ENCODE data around the gene ADAMTS9. TPM values are rescaled to one million over a fixed set of nuclear protein-coding genes. Genes with fewer than 3 reads are reported as not detected.

ADAMTS9 gene
- total and polyA plus RNA-seq, 2 of the 13 experiments (the other 11 are each of a cell fraction or from before 2014, with no cell fraction given), result 0.02 to 0.09 TPM

DNA sequence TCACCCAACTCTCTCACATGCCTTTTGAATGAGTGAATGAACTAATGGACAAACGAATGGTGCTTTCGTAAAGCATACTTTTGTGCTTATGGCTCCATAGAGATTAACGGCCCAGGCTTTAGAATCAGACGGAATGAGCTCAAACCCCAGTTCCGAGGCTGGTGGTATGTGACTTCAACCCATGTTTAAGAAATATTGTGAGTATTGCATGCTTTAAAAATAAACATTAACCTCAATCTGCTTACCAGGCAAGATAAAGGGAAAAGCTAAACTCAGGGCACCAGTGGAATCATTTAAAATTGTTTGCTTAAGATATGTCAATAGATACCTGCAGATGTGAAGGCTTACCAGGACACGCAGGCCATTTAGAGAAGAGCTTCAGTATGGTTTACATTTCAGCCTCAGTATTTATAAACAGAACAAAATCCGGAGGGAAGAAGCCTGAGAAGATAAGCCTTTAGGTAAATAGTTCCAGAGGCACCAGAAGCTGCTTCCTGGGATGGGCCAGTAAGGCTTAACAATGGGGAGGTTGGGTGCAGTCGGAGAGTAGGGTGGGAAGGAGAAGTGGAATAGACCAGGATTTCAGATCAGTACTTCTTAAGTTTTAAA is 186.4 kb downstream of the ADAMTS9 start (continued):
- TF ChIP-seq ZNF383 (CRISPR knock-in tag; IDR thresholded peaks at IDR 0.05; ENCODE audit: borderline replicate concordance), result no peak
- TF ChIP-seq, protein P1, sequence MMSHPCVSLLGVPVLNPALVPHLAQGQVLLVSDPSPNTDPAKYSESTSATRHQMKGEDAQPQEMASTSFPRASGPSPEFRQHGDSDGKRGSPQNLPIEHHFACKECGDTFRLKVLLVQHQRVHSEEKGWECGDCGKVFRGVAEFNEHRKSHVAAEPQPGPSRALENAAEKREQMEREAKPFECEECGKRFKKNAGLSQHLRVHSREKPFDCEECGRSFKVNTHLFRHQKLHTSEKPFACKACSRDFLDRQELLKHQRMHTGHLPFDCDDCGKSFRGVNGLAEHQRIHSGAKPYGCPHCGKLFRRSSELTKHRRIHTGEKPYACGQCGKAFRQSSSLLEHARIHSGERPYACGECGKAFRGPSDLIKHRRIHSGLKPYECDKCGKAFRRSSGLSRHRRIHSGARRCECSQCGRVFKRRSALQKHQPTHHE (CRISPR knock-in tag; IDR thresholded peaks at IDR 0.05; ENCODE audit: borderline replicate concordance), result no peak; the same call in 1 of the 2 replicates
- no peak; the same call in 1 of the 2 replicates for TF ChIP-seq FOXP1 (IDR thresholded peaks at IDR 0.05)
- peak; percentile 92 for TF ChIP-seq FOXP1 (CRISPR knock-in tag; IDR thresholded peaks at IDR 0.05)
- no peak for TF ChIP-seq MLLT10 (CRISPR knock-in tag; IDR thresholded peaks at IDR 0.05)
- TF ChIP-seq XRCC5 (optimal IDR thresholded peaks at IDR 0.05; ENCODE audit: low read length), result no peak
- 0 out of 2 replicates have a peak, but pooled peaks have one; percentile 34 for TF ChIP-seq GLI4 (CRISPR knock-in tag; IDR thresholded peaks at IDR 0.05; ENCODE audit: borderline replicate concordance)
- TF ChIP-seq ZFYVE20 (CRISPR knock-in tag; IDR thresholded peaks at IDR 0.05; ENCODE audit: borderline replicate concordance, low read depth), result no peak
- TF ChIP-seq HDAC2 (CRISPR knock-in tag; IDR thresholded peaks at IDR 0.05), result peak; percentile 91
- no peak for TF ChIP-seq THYN1 (CRISPR knock-in tag; IDR thresholded peaks at IDR 0.05; ENCODE audit: borderline replicate concordance, low read depth)
- TF ChIP-seq, protein P2, sequence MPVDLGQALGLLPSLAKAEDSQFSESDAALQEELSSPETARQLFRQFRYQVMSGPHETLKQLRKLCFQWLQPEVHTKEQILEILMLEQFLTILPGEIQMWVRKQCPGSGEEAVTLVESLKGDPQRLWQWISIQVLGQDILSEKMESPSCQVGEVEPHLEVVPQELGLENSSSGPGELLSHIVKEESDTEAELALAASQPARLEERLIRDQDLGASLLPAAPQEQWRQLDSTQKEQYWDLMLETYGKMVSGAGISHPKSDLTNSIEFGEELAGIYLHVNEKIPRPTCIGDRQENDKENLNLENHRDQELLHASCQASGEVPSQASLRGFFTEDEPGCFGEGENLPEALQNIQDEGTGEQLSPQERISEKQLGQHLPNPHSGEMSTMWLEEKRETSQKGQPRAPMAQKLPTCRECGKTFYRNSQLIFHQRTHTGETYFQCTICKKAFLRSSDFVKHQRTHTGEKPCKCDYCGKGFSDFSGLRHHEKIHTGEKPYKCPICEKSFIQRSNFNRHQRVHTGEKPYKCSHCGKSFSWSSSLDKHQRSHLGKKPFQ (CRISPR knock-in tag; IDR thresholded peaks at IDR 0.05; ENCODE audit: insufficient replicate concordance), result no peak
- TF ChIP-seq RBM39 (IDR thresholded peaks at IDR 0.05; ENCODE audit: low read depth, low read length, poor library complexity, severe bottlenecking), result no peak
- no peak for TF ChIP-seq ZNF766 (CRISPR knock-in tag; IDR thresholded peaks at IDR 0.05; ENCODE audit: borderline replicate concordance)
- TF ChIP-seq ZNF746 (CRISPR knock-in tag; IDR thresholded peaks at IDR 0.05), result peak; percentile 58; the same call in 1 of the 2 replicates
- no peak for TF ChIP-seq ZNF552 (CRISPR knock-in tag; IDR thresholded peaks at IDR 0.05; ENCODE audit: borderline replicate concordance)
- no peak for TF ChIP-seq PCBP2 (optimal IDR thresholded peaks at IDR 0.05; ENCODE audit: low read depth, low read length, poor library complexity, severe bottlenecking)
- no peak for TF ChIP-seq TBP (CRISPR knock-in tag; IDR thresholded peaks at IDR 0.05)
- TF ChIP-seq, protein P3, sequence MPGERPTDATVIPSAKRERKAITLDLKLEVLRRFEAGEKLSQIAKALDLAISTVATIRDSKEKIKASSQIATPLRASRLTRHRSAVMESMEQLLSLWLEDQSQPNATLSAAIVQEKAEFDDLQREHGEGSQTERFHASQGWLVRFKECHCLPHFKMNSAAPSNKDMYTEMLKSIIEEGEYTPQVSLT (CRISPR knock-in tag; IDR thresholded peaks at IDR 0.05; ENCODE audit: borderline replicate concordance, low read depth), result no peak
- TF ChIP-seq, protein P4, sequence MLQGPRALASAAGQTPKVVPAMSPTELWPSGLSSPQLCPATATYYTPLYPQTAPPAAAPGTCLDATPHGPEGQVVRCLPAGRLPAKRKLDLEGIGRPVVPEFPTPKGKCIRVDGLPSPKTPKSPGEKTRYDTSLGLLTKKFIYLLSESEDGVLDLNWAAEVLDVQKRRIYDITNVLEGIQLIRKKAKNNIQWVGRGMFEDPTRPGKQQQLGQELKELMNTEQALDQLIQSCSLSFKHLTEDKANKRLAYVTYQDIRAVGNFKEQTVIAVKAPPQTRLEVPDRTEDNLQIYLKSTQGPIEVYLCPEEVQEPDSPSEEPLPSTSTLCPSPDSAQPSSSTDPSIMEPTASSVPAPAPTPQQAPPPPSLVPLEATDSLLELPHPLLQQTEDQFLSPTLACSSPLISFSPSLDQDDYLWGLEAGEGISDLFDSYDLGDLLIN (CRISPR knock-in tag; IDR thresholded peaks at IDR 0.05; ENCODE audit: borderline replicate concordance), result no peak
- peak; percentile 60; the same call in 1 of the 2 replicates for TF ChIP-seq SP5 (CRISPR knock-in tag; IDR thresholded peaks at IDR 0.05; ENCODE audit: borderline replicate concordance, low read depth)
- TF ChIP-seq HMGA1 (CRISPR knock-in tag; conservative IDR thresholded peaks at IDR 0.05), result no peak
- TF ChIP-seq PITX1 (CRISPR knock-in tag; IDR thresholded peaks at IDR 0.05), result peak; percentile 99
- TF ChIP-seq, protein P5, sequence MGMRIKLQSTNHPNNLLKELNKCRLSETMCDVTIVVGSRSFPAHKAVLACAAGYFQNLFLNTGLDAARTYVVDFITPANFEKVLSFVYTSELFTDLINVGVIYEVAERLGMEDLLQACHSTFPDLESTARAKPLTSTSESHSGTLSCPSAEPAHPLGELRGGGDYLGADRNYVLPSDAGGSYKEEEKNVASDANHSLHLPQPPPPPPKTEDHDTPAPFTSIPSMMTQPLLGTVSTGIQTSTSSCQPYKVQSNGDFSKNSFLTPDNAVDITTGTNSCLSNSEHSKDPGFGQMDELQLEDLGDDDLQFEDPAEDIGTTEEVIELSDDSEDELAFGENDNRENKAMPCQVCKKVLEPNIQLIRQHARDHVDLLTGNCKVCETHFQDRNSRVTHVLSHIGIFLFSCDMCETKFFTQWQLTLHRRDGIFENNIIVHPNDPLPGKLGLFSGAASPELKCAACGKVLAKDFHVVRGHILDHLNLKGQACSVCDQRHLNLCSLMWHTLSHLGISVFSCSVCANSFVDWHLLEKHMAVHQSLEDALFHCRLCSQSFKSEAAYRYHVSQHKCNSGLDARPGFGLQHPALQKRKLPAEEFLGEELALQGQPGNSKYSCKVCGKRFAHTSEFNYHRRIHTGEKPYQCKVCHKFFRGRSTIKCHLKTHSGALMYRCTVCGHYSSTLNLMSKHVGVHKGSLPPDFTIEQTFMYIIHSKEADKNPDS (CRISPR knock-in tag; IDR thresholded peaks at IDR 0.05), result 0 out of 2 replicates have a peak, but pooled peaks have one; percentile 56
